Liver (tissue), 9 donors: Measurements from ENCODE around the gene HTR6. TPM values are rescaled to one million over a fixed set of nuclear protein-coding genes. Genes with fewer than 3 reads are reported as not detected.

Experiments used
- DNase-seq: peaks from one replicate; pipeline ENCODE4 v3.0.0-alpha.2; 2017; ENCODE audit warnings: low spot score
- H3K27ac ChIP-seq, 2 donors: one replicate each; pipeline ENCODE4 v1.7.0; 2013; ENCODE audit warnings: inconsistent platforms in 2 of 2, low read length in 2 of 2, control low read depth in 1 of 2, low read depth in 1 of 2, mild to moderate bottlenecking in 1 of 2
- H3K27me3 ChIP-seq, 4 donors: one replicate each; pipeline versions ENCODE4 v1.6.1 to v1.7.0; 2013; ENCODE audit warnings: low read length in 3 of 4, inconsistent platforms in 1 of 4, mild to moderate bottlenecking in 1 of 4, moderate library complexity in 1 of 4; ENCODE audit not compliant: control insufficient read depth in 4 of 4, insufficient read depth in 4 of 4
- H3K36me3 ChIP-seq, 4 donors: one replicate each; pipeline versions ENCODE4 v1.6.1 to v1.7.0; 2013; ENCODE audit warnings: low read length in 3 of 4, mild to moderate bottlenecking in 3 of 4, low read depth in 1 of 4, moderate library complexity in 1 of 4; ENCODE audit not compliant: control insufficient read depth in 4 of 4, insufficient read depth in 3 of 4
- H3K4me1 ChIP-seq, 4 donors: one replicate each; pipeline versions ENCODE4 v1.6.1 to v1.7.0; 2013; ENCODE audit warnings: low read length in 3 of 4, mild to moderate bottlenecking in 3 of 4, moderate library complexity in 1 of 4; ENCODE audit not compliant: control insufficient read depth in 4 of 4, insufficient read depth in 4 of 4
- H3K4me3 ChIP-seq, 3 donors: one replicate each; pipeline versions ENCODE4 v1.6.1 to v1.7.0; 2013; ENCODE audit warnings: low read length in 3 of 3, control low read depth in 1 of 3, low read depth in 1 of 3, mild to moderate bottlenecking in 1 of 3
- H3K9ac ChIP-seq, 2 donors: one replicate each; pipeline ENCODE4 v1.7.0; 2013; ENCODE audit warnings: low read length in 2 of 2, mild to moderate bottlenecking in 2 of 2, moderate library complexity in 2 of 2, control low read depth in 1 of 2, low read depth in 1 of 2
- H3K9me3 ChIP-seq, 4 donors: one replicate each; pipeline versions ENCODE4 v1.6.1 to v1.7.0; 2013; ENCODE audit warnings: low read length in 3 of 4; ENCODE audit not compliant: control insufficient read depth in 4 of 4
- CTCF ChIP-seq: fragments of 150-350 bp; IDR thresholded peaks from 2 replicates; pipeline ENCODE4 v1.5.1; 2017; ENCODE audit warnings: improper control_type of control experiment, low read depth, low read length; ENCODE audit not compliant: missing input control
- EGR1 ChIP-seq, 2 donors: IDR thresholded peaks; 2 replicates each; pipeline ENCODE4 v1.6.1; 2016 to 2018; ENCODE audit warnings: antibody characterized with exemption in 2 of 2, low read depth in 2 of 2
- FOXA2 ChIP-seq: IDR thresholded peaks from 2 replicates; pipeline ENCODE4 v1.6.1; 2016; ENCODE audit warnings: antibody characterized with exemption
- HNF4A ChIP-seq, 2 donors: conservative IDR thresholded peaks; 2 replicates each; pipeline ENCODE4 v1.6.1; 2016; ENCODE audit warnings: antibody characterized with exemption in 2 of 2, mild to moderate bottlenecking in 2 of 2
- RAD21 ChIP-seq, 2 donors: IDR thresholded peaks; 2 replicates each; pipeline ENCODE4 v1.6.1; 2016; ENCODE audit warnings: antibody characterized with exemption in 2 of 2, mild to moderate bottlenecking in 2 of 2
- SP1 ChIP-seq: IDR thresholded peaks from 2 replicates; pipeline ENCODE4 v1.6.1; 2018; ENCODE audit warnings: antibody characterized with exemption, mild to moderate bottlenecking
- ZBTB33 ChIP-seq: IDR thresholded peaks from 2 replicates; pipeline ENCODE4 v1.6.1; 2016; ENCODE audit warnings: antibody characterized with exemption
- whole genome bisulfite sequencing: extraction: QIAGEN DNeasy Blood & Tissue Kit; methylation state at CpG from one replicate; pipeline ENCODE4 v1.1.7; 2013; 5-methylcytosine and 5-hydroxymethylcytosine counted together
- polyA plus RNA-seq, 2 donors: library from polyadenylated mRNA; stranded (reverse) in 1 of 2; unstranded in 1 of 2; fragments of 200-250 nt in 1 of 2; fragments of >200 nt in 1 of 2; fragmentation: Nextera tagmentation in 1 of 2; extraction: Ambion mirVana in 1 of 2; gene quantifications; one replicate each; pipeline versions ENCODE4 v1.2.1 to v1.2.3, GENCODE V29; 2013 to 2015
- total RNA-seq, 2 donors: library from RNA; depleted of rRNA; stranded (reverse); fragments of >200 nt; gene quantifications; one replicate each; pipeline ENCODE4 v1.2.3, GENCODE V29; 2014
- TF ChIP-seq, protein P1 (sequence below): IDR thresholded peaks from 2 replicates; pipeline ENCODE4 v1.6.1; 2016; ENCODE audit warnings: antibody characterized with exemption, mild to moderate bottlenecking
- TF ChIP-seq, protein P2 (sequence below): IDR thresholded peaks from 2 replicates; pipeline ENCODE4 v1.6.1; 2016; ENCODE audit warnings: antibody characterized with exemption
- TF ChIP-seq, protein P3 (sequence below): IDR thresholded peaks from 2 replicates; pipeline ENCODE4 v1.6.1; 2016; ENCODE audit warnings: antibody characterized with exemption
- donor health status: healthy.
- donor health status: healthy.
- donor health status: healthy.
- donor health status: healthy.
- donor health status: healthy.

Gene HTR6
- total RNA-seq (not detected), polyA plus RNA-seq (not detected)

GRCh38 chr1:19664453-19665185 lies at the start of gene HTR6:
Gene HTR6, plus strand, starts transcription at chr1:19664875. Its CDS starts 879 bp downstream, at chr1:19665754.
- 4% methylated on average over 80 of the region's 80 CpGs for WGBS
- no peak for DNase-seq
- H3K9me3 ChIP-seq = no peaks in the 10 kb centered on the region
- peaks cover 0 to 7% (median 3%) of the 10 kb centered on the region in 4 donors for H3K27me3 ChIP-seq
- H3K27ac ChIP-seq = no peak within 1 kb of the TSS
- peak within 1 kb of the TSS in 1 of 3 donors; percentile 37 for H3K4me3 ChIP-seq
- TF ChIP-seq SP1 (no peak), RAD21 (IDR thresholded peaks at IDR 0.05) (no peak), EGR1 (IDR thresholded peaks at IDR 0.05; ENCODE audit: low read depth in 2 of 2) (no peak), ZBTB33 (no peak), HNF4A (conservative IDR thresholded peaks at IDR 0.05) (no peak), CTCF (no peak), FOXA2 (no peak)
- TF ChIP-seq, protein P1, sequence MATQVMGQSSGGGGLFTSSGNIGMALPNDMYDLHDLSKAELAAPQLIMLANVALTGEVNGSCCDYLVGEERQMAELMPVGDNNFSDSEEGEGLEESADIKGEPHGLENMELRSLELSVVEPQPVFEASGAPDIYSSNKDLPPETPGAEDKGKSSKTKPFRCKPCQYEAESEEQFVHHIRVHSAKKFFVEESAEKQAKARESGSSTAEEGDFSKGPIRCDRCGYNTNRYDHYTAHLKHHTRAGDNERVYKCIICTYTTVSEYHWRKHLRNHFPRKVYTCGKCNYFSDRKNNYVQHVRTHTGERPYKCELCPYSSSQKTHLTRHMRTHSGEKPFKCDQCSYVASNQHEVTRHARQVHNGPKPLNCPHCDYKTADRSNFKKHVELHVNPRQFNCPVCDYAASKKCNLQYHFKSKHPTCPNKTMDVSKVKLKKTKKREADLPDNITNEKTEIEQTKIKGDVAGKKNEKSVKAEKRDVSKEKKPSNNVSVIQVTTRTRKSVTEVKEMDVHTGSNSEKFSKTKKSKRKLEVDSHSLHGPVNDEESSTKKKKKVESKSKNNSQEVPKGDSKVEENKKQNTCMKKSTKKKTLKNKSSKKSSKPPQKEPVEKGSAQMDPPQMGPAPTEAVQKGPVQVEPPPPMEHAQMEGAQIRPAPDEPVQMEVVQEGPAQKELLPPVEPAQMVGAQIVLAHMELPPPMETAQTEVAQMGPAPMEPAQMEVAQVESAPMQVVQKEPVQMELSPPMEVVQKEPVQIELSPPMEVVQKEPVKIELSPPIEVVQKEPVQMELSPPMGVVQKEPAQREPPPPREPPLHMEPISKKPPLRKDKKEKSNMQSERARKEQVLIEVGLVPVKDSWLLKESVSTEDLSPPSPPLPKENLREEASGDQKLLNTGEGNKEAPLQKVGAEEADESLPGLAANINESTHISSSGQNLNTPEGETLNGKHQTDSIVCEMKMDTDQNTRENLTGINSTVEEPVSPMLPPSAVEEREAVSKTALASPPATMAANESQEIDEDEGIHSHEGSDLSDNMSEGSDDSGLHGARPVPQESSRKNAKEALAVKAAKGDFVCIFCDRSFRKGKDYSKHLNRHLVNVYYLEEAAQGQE = no peak
- TF ChIP-seq, protein P2, sequence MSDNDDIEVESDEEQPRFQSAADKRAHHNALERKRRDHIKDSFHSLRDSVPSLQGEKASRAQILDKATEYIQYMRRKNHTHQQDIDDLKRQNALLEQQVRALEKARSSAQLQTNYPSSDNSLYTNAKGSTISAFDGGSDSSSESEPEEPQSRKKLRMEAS = no peak
- TF ChIP-seq, protein P3, sequence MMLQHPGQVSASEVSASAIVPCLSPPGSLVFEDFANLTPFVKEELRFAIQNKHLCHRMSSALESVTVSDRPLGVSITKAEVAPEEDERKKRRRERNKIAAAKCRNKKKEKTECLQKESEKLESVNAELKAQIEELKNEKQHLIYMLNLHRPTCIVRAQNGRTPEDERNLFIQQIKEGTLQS = no peak
- peaks cover 0 to 6% (median 4%) of the 10 kb centered on the region in 4 donors for H3K4me1 ChIP-seq
- no peak within 1 kb of the TSS for H3K9ac ChIP-seq
- no peaks in the 10 kb centered on the region for H3K36me3 ChIP-seq

- Histone ChIP-seq H3K36me3 (peaks cover 0 to 3% (median 2%) of the 10 kb centered on the region in 4 donors), H3K9ac (peak overlapping the region in 1 of 2 donors; percentile 7), H3K4me3 (no peak overlapping the region), H3K4me1 (peaks cover 2 to 14% (median 8%) of the 10 kb centered on the region in 4 donors), H3K27ac (no peak overlapping the region), H3K9me3 (no peaks in the 10 kb centered on the region), H3K27me3 (no peaks in the 10 kb centered on the region)
- TF ChIP-seq, protein P3 = no peak
- WGBS = 86% methylated on average over 6 of the region's 6 CpGs
- no peak for DNase-seq
Observed at GRCh38 chr1:19615438-19615837, 49.2 kb upstream of the HTR6 start.
